ENCODE measurements around the gene RXFP4.
"Not testable (repeated sequence)": the region's sequence is repeated elsewhere in the genome, so short reads cannot be mapped to it uniquely, and the experiment has no call there.

Gene RXFP4

GRCh38 chr1:155913969-155914757, 27.3 kb upstream of the RXFP4 start:
- no peak overlapping the region for H3K27ac ChIP-seq
- TF ChIP-seq, protein P1, sequence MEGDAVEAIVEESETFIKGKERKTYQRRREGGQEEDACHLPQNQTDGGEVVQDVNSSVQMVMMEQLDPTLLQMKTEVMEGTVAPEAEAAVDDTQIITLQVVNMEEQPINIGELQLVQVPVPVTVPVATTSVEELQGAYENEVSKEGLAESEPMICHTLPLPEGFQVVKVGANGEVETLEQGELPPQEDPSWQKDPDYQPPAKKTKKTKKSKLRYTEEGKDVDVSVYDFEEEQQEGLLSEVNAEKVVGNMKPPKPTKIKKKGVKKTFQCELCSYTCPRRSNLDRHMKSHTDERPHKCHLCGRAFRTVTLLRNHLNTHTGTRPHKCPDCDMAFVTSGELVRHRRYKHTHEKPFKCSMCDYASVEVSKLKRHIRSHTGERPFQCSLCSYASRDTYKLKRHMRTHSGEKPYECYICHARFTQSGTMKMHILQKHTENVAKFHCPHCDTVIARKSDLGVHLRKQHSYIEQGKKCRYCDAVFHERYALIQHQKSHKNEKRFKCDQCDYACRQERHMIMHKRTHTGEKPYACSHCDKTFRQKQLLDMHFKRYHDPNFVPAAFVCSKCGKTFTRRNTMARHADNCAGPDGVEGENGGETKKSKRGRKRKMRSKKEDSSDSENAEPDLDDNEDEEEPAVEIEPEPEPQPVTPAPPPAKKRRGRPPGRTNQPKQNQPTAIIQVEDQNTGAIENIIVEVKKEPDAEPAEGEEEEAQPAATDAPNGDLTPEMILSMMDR (conservative IDR thresholded peaks at IDR 0.05) = no peak
- TF ChIP-seq ZFX (IDR thresholded peaks at IDR 0.05) = no peak

DNA sequence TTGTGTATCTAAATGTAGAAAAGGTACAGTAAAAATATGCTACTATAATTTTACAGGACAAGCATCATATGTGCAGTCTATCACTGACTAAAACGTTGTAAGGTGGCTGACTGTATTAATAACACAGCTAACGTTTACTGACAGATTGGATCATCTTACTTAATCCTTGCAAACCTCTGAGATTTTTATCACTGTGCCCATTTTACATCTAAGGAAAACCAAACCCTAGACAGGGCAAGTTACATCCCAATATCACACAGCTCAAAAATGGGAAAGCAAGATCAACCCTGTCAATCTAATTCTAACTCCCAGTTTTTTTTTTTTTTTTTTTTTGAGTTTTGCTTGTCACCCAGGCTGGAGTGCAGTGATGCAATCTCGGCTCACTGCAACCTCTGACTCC, 22.8 kb upstream of the RXFP4 start:
- TF ChIP-seq, protein P1 (conservative IDR thresholded peaks at IDR 0.05) = no peak
- no peak for TF ChIP-seq ZFX (IDR thresholded peaks at IDR 0.05)

DNA sequence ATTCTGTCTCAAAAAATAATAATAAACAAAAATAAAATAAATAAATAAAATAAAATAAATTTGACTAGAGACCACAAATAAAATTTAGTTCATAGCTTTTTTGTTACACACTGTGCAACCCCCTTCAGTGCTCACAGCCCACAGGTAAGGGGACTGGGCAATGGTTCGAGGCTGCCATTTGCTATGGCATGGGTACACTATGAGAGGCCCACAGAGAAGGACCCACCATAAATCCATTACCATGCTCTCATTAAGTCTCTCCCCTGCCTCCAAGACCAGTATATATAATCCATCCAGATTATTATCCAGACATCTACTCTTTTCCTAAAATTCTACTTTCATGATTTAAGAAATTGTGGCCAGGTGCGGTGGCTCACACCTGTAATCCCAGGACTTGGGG, 21.6 kb upstream of the RXFP4 start:
- H3K27ac ChIP-seq = no peak overlapping the region
- no peak for TF ChIP-seq ZFX (IDR thresholded peaks at IDR 0.05)
- TF ChIP-seq, protein P1 (conservative IDR thresholded peaks at IDR 0.05) = no peak

More for the DNA sequence above, 22.8 kb upstream of the RXFP4 start:
- H3K27ac ChIP-seq = no peak overlapping the region

DNA sequence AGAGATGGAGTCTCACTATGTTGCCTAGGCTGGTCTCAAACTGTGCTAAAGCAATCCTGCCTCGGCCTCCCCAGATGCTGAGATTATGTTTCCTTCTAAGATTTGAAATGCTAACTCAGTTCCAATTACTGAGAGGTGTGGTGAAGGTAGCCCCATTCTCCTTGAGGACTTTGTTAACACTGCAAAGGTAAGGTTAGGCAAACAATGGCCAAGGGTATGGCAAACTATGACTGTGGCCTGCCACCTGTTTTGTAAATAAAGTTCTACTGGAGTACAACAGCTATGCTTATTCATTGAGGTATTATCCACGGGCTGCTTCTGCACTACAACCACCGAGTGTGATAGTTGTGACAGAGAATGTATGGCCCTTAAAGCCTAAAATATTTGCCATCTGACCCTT, 20.7 kb upstream of the RXFP4 start:
- no peak overlapping the region for H3K27ac ChIP-seq
- TF ChIP-seq ZFX (IDR thresholded peaks at IDR 0.05) = no peak
- TF ChIP-seq, protein P1 (conservative IDR thresholded peaks at IDR 0.05) = no peak

DNA sequence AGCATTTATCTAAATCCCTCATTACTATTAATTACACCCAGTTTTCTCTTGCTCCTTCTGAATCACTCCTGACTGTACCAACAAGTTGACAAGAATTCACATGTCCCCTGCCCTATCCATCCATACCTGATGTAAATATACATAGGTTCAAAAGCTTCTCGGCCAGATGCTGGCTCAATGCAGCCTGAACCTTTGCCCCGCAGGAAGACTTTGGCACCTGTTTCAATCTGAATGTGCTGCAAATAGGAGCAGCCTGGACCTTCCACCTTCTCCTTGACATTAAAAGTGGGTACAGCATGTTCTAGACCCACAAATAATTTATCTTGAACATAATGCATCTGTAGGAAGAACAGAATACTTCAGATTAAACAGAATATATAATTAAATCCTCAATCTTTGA, 15.9 kb upstream of the RXFP4 start:
- H3K27ac ChIP-seq = no peak overlapping the region
- no peak for TF ChIP-seq ZFX (IDR thresholded peaks at IDR 0.05)
- TF ChIP-seq, protein P1 (conservative IDR thresholded peaks at IDR 0.05) = no peak

- TF ChIP-seq, protein P1 (conservative IDR thresholded peaks at IDR 0.05) = no peak
- TF ChIP-seq ZFX (IDR thresholded peaks at IDR 0.05) = no peak
- no peak overlapping the region for H3K27ac ChIP-seq
Observed at GRCh38 chr1:155929057-155929456, 12.4 kb upstream of the RXFP4 start.

- H3K27ac ChIP-seq = not testable (repeated sequence)
Observed at GRCh38 chr1:155930725-155931124, 10.7 kb upstream of the RXFP4 start.
